Measurements from ENCODE around the gene RNASEH1. TPM values are rescaled to one million over a fixed set of nuclear protein-coding genes. Genes with fewer than 3 reads are reported as not detected.
A peak's percentile ranks its signal among the peaks of the same experiment; 100 is the strongest.

Gene RNASEH1
- total and polyA plus RNA-seq, 2 of the 4 experiments (the other 2 are of a cell fraction) = 23.5 to 23.7 TPM

GRCh38 chr2:3606370-3607201 lies 48.5 kb upstream of the RNASEH1 start (continued):
- no peak for TF ChIP-seq RFX5 (IDR thresholded peaks at IDR 0.05; ENCODE audit: low read depth, low read length)

- H3K14ac ChIP-seq (replicated peaks; ENCODE audit: low read depth, low read length) = no peak overlapping the region
- H2BK120ac ChIP-seq (ENCODE audit: low read depth, low read length) = no peak overlapping the region
- intact Hi-C loops (cut with micrococcal nuclease) = no loop called here
- ATAC-seq (ENCODE audit: low read depth) (no peak), DNase-seq (no peak)
- H3K4me3 ChIP-seq (ENCODE audit: insufficient read depth, low read depth, low read length) = no peak overlapping the region
- ChIA-PET CTCF (no interaction called here), POLR2A (ENCODE audit: unreplicated experiment) (no interaction called here)
- H3K9ac ChIP-seq (ENCODE audit: low read depth, low read length) = no peak overlapping the region
- no peaks in the 10 kb centered on the region for H3K9me3 ChIP-seq (ENCODE audit: control insufficient read depth, insufficient read depth, low read length)
- in situ Hi-C loops (cut with MboI; ENCODE audit: low sequenced_read_pairs) = no loop called here
- H3K27ac ChIP-seq (ENCODE audit: insufficient read depth, low read length) = no peak overlapping the region
- no peak overlapping the region for H3K4ac ChIP-seq (ENCODE audit: low read depth, low read length)
- no peak overlapping the region for H2BK5ac ChIP-seq (ENCODE audit: low read depth, low read length, poor library complexity, severe bottlenecking)
- BruUV-seq (replicated peaks) = no TSS peak
- dilution Hi-C loops (cut with HindIII; ENCODE audit: low sequenced_read_pairs, unreplicated experiment) = no loop called here
- no peaks in the 10 kb centered on the region for H3K36me3 ChIP-seq (ENCODE audit: control insufficient read depth, insufficient read depth, low read length)
- H3K4me2 ChIP-seq (ENCODE audit: low read depth, low read length) = no peak overlapping the region
- H3K56ac ChIP-seq (ENCODE audit: extremely low read depth, insufficient read depth, low read length) = no peak overlapping the region
- TF ChIP-seq BHLHE40 (IDR thresholded peaks at IDR 0.05; ENCODE audit: low read depth, low read length) (no peak), RFX5 (IDR thresholded peaks at IDR 0.05; ENCODE audit: low read depth, low read length) (no peak), CTCF (conservative IDR thresholded peaks at IDR 0.05; ENCODE audit: low read depth, low read length) (no peak), POLR2A (IDR thresholded peaks at IDR 0.05; ENCODE audit: low read depth, low read length) (no peak), ELK1 (IDR thresholded peaks at IDR 0.05; ENCODE audit: borderline replicate concordance, low read depth, low read length) (no peak), CHD1 (IDR thresholded peaks at IDR 0.05; ENCODE audit: low read depth, low read length) (no peak)
- H3K79me1 ChIP-seq (ENCODE audit: low read depth in 1 of 2, low read length in 2 of 2) = no peaks in the 10 kb centered on the region
- H2AFZ ChIP-seq (replicated peaks; ENCODE audit: low read length, poor library complexity) = no peak overlapping the region
- peaks cover 1% of the 10 kb centered on the region; the same call in 1 of the 2 replicates for H3K4me1 ChIP-seq (ENCODE audit: control insufficient read depth, insufficient read depth, low read length)
- no CpG with 5 or more reads among the region's 11 CpGs for WGBS, 2 experiments (ENCODE audit: extremely low coverage in 2 of 2, insufficient read length in 1 of 2)
- H4K8ac ChIP-seq (ENCODE audit: low read depth in 2 of 2, low read length in 2 of 2) = peak overlapping the region; percentile 7 to 60; a peak in 1 of 4 replicates
- no peak overlapping the region for H2BK20ac ChIP-seq (ENCODE audit: low read depth, low read length)
- H2AK9ac ChIP-seq (replicated peaks; ENCODE audit: low read depth, low read length, poor library complexity) = no peak overlapping the region
- no peak overlapping the region for H3K18ac ChIP-seq (ENCODE audit: low read depth, low read length)
- H3K9me1 ChIP-seq (ENCODE audit: insufficient read depth, low read length) = no peaks in the 10 kb centered on the region
- no peak overlapping the region for H2BK15ac ChIP-seq (ENCODE audit: low read depth, low read length)
- no peak overlapping the region for H3K23ac ChIP-seq (ENCODE audit: low read depth, low read length)
- peaks cover 4% of the 10 kb centered on the region; the same call in 1 of the 2 replicates for H3K27me3 ChIP-seq (ENCODE audit: control insufficient read depth, insufficient read depth, low read length)
- no peak overlapping the region; the same call in 1 of the 2 replicates for H2AK5ac ChIP-seq (ENCODE audit: low read depth, low read length)
- no peak overlapping the region for H4K5ac ChIP-seq (ENCODE audit: low read depth, low read length)
- no peak overlapping the region for H4K91ac ChIP-seq (ENCODE audit: insufficient read depth, low read depth, low read length)
- no peaks in the 10 kb centered on the region for H4K20me1 ChIP-seq (ENCODE audit: insufficient read depth, low read length)
These were observed 47.9 kb upstream of the RNASEH1 start for GRCh38 chr2:3606028-3606369.
